ENCODE data around the gene LAMTOR4.
A peak's percentile ranks its signal among the peaks of the same experiment; 100 is the strongest.

LAMTOR4 gene

GRCh38 chr7:100148559-100149328, at the start of gene LAMTOR4:
TSS of gene LAMTOR4 (plus strand) at chr7:100148918. CDS start at chr7:100148973, 55 bp downstream.
- peak; percentile 98 for FAIRE-seq

- no peak for FAIRE-seq
Observed at GRCh38 chr7:100099452-100099851, 49.3 kb upstream of the LAMTOR4 start.

GRCh38 chr7:100100420-100101015, 48.2 kb upstream of the LAMTOR4 start:
- FAIRE-seq, result no peak

- peak; percentile 95 for FAIRE-seq
Observed at GRCh38 chr7:100101016-100101862, 47.5 kb upstream of the LAMTOR4 start, which contains the start of the genes AP4M1 and MCM7. TSS of gene AP4M1 (plus strand) at chr7:100101643. CDS start at chr7:100101715, 72 bp downstream. TSS of gene MCM7 (minus strand) at chr7:100101397. CDS start at chr7:100101294, 103 bp downstream.

- FAIRE-seq, result no peak
Observed at GRCh38 chr7:100102950-100103840, 45.5 kb upstream of the LAMTOR4 start.

- FAIRE-seq, result no peak
Observed at GRCh38 chr7:100105534-100105933, 43.2 kb upstream of the LAMTOR4 start.

- FAIRE-seq, result no peak
Observed at GRCh38 chr7:100106633-100107032, 42.1 kb upstream of the LAMTOR4 start.

GRCh38 chr7:100107125-100107737, 41.5 kb upstream of the LAMTOR4 start:
- no peak for FAIRE-seq

GRCh38 chr7:100107890-100108289, 40.8 kb upstream of the LAMTOR4 start:
- FAIRE-seq, result no peak

- no peak for FAIRE-seq
Observed at GRCh38 chr7:100109521-100110163, 39.1 kb upstream of the LAMTOR4 start.

GRCh38 chr7:100111156-100111555, 37.6 kb upstream of the LAMTOR4 start:
- no peak for FAIRE-seq

GRCh38 chr7:100111914-100112313, 36.8 kb upstream of the LAMTOR4 start:
- no peak for FAIRE-seq

- no peak for FAIRE-seq
Observed at GRCh38 chr7:100115026-100115425, 33.7 kb upstream of the LAMTOR4 start.

GRCh38 chr7:100118388-100119071, 30.2 kb upstream of the LAMTOR4 start:
- FAIRE-seq, result no peak

GRCh38 chr7:100119072-100119969, 29.4 kb upstream of the LAMTOR4 start, which contains the start of the genes CNPY4 and TAF6:
TSS of gene CNPY4 (plus strand) at chr7:100119634. CDS start at chr7:100119745, 111 bp downstream.
TSS of gene TAF6 (minus strand) at chr7:100119358. CDS start at chr7:100114209, 5,149 bp downstream.
- FAIRE-seq, result peak; percentile 63

- FAIRE-seq, result no peak
Observed at GRCh38 chr7:100119970-100120732, 28.6 kb upstream of the LAMTOR4 start.

GRCh38 chr7:100120733-100121036, 28.0 kb upstream of the LAMTOR4 start:
- FAIRE-seq, result no peak

GRCh38 chr7:100122067-100122466, 26.7 kb upstream of the LAMTOR4 start:
- no peak for FAIRE-seq

GRCh38 chr7:100122568-100122967, 26.1 kb upstream of the LAMTOR4 start:
- no peak for FAIRE-seq

All from G401.6 (cell line).